ENCODE results near the gene MARK3.
"Not testable (repeated sequence)": the region's sequence is repeated elsewhere in the genome, so short reads cannot be mapped to it uniquely, and the experiment has no call there.

MARK3 gene

DNA sequence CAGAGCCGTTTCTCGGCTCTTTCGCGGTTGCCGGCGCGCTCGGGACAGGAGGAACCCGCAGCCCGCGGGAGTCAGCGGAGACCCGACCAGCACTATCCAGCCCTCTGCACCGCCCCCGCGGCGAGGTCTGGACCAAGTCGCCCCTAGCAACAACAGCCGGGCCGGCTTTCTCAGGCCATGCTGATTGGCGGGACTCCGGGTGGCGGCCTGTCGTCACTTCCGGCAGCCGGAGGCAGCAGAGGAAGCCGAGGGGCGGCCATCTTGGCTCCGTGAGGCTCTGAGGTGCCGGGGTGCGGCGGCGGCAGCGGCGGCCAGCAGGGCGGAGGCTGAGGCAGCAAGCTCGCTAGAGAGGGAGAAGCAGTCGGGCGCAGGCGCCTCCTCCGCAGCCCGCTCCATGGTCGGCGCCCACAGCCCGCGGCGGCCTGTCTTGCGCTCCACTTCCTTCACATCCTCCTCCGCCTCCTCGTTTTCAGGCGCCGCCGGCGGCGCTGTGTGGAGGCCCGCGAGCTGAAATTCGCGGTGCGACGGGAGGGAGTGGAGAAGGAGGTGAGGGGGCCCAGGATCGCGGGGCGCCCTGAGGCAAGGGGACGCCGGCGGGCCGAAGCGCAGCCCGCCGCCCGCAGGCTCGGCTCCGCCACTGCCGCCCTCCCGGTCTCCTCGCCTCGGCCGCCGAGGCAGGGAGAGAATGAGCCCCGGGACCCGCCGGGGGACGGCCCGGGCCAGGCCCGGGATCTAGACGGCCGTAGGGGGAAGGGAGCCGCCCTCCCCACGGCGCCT is at the start of gene MARK3:
TSS of gene MARK3 (plus strand) at position 264 of the 777 bp plus-strand sequence. CDS start 615 bp downstream, outside the sequence.
- DNase-seq: peak; percentile 97

- DNase-seq: no peak
These were observed 49.0 kb upstream of the MARK3 start for GRCh38 chr14:103336191-103336590.

DNA sequence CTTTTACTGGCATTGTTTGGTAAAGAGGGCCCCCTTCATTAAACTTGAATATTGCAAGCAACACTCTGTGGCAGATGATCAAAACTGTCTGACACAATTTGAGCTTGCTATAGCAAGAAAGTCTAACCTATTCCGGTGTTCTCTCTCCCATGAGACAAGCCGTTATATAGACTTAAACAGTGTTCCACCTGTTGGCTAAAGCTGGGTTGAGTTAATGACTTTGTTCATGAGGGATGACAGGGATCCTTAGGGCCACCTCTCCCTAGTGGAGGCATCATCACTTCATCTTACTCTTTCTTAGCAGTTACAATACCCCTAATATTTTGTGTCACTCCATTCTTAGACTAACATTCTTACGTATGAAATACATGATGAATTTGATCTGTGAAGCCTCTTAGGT is 47.4 kb upstream of the MARK3 start:
- no peak for DNase-seq

DNA sequence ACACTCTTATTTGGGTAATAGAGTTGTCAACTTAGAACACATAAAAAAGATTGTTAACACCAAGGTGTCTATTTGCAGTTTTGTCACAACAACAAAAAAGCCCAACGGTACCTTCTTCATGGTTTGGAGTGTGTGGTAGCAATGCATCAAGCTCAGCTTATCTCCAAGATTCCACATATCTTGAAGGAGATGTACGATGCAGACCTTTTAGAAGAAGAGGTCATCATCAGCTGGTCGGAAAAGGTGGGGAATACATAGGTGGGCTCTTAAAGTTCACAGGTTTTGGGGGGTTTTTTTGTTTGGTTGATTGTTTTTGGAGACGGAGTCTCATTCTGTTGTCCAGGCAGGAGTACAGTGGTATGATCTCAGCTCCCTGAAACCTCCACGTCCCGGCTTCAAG is 45.7 kb upstream of the MARK3 start:
- no peak for DNase-seq

GRCh38 chr14:103340480-103341212 is 44.6 kb upstream of the MARK3 start:
- no peak for DNase-seq

DNA sequence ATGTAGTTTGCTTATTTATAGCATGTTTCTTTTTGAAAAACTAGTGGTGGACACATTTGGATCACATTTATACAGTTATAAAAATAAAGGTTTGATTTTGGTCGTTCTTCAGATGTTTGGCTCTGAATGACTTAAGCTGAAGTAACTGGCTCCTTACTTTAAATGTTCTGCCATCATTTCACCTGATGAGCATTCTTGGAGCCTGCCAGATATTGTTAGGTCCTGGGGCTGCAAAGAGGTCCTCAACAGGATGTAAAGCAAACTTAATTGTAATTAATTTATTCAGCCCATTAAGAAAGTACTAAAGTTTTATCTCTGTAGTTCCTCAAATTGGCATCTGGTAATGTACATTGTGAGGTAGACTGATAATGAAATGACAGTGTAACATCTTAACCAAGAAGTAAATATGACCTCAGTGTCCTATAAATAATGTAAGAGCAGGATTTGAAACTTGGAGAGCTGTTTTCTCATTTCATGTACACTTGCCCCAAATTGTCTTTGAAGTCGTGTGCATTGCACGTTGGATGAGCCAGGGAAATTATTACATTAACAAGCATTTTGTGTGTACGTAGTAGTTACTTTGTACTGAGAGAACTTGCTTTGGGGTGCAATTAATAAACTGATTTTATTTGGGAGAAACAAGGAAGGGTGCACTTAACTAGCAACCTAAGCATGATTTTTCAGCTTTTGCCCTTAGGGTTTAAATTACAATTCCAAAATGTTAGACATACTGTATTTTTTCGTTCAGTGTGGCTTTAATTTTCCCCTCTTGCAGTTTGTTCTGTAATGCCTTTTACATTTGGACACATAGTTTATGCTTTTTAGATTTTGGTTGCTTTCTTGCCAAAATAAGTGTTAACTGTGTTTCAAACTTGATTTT is 43.7 kb upstream of the MARK3 start:
- DNase-seq: no peak

DNA sequence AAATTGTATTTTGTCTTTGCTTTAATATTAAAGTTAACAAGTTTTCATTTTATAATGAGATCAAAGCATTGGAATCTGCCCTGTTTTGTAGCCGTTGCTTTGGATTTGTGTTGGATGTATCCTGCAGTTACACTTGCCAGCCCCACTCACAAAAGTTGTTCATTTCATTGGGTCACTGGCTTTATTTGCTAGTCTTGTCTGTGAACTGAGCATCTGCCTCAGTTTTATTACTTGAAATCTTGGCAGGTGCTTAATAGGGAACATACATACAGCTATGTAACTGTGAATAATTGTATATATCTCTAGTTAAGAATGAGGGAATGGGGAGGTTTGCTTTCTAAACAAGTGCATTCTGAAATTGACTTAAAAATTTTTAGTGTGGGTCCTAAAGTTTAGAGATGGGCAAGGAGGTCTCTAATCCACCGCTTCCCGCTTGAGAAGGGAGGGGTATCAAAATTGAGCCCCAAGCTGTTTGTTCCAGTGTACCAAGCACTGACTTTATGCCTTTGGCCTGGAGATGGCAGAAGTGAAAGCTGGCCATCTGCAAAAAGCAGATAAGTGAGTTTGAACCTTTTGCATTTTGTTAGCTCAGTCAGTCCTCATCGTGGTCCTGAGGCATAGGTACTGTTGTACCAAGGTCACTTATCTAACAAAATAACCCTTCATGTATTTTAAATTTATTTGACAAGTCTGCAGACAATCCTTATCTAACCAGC is 41.9 kb upstream of the MARK3 start:
- DNase-seq: no peak

DNA sequence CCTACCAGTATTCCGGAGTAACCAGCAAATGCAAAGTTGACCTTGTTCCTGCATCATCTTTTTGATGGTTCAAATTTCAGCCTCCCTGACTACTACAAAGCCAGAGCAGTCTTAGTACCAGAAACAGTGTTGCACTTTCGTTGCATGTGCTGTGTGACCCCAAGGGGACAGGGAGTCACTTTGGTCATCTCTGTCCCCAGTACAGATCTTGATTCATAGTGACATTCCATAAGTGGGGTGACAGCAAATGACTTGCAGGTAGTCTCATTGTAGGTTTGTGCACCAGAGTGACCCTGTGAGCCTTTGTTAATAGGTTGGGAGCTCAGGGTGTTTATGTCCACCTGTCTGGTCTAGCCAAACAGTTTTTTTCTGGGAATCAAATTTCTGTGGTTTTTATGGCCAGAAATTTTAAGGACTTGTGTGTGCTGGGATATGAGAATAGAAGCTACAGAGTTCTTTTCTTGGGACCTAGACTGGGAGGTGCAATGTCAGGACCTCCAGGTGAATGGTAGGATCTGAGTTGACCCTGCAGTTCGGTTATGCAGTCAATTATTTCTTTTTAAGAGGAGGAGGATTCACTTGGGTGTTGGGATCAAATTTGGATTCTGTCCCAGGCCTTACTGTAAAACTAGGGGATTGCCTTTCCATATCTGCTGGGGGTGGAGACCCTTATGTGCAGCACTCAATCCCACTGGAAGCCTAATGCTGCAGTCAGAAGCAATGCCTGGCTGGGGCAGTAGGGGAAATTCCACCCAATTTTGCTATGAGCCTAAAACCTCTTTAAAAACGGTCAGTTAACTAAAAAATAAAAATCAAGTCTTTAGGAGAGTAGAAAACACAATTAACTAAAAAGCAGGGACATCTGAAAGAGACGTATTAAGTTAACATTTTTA is 41.1 kb upstream of the MARK3 start:
- DNase-seq: no peak

DNA sequence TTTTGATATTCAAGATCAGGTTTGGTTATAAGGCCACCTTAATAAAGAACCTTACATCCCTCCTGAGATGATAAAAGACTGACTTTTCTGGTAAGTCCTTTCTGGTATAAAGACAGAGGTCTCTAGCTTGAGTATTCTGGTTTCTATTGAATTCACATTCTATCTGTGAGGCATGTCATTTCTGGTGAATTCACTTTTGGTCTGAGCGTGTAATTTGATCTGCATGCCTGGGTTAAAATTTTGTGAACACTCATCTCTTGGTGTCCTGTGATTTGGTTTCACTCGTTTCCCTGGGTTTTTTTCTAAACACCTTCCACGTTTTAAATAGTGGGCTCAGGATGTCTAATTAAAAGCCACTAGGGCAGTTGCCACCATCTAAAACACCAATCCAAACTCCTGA is 38.9 kb upstream of the MARK3 start:
- no peak for DNase-seq

GRCh38 chr14:103347091-103347815 is 38.0 kb upstream of the MARK3 start:
- no peak for DNase-seq

DNA sequence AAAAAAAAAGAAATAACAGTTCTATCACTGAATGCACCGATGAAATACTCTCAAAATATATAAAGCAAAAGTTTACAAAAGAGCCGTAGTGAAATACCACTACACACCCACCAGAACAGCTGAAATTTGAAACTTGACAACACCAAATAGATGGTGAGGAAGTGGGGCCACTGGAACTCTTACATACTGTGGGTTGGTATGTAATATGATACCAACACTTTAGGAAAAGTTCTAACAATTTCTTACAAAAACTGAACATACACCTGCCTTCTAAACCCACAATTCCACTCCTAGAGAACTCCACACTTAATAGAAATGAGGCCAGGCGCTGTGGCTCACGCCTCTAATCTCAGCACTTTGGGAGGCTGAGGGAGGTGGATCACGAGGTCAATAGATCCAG is 37.1 kb upstream of the MARK3 start:
- DNase-seq: no peak

- DNase-seq: no peak
These were observed 35.2 kb upstream of the MARK3 start for GRCh38 chr14:103349982-103350381.

GRCh38 chr14:103353362-103353761 is 31.9 kb upstream of the MARK3 start:
- DNase-seq: no peak

DNA sequence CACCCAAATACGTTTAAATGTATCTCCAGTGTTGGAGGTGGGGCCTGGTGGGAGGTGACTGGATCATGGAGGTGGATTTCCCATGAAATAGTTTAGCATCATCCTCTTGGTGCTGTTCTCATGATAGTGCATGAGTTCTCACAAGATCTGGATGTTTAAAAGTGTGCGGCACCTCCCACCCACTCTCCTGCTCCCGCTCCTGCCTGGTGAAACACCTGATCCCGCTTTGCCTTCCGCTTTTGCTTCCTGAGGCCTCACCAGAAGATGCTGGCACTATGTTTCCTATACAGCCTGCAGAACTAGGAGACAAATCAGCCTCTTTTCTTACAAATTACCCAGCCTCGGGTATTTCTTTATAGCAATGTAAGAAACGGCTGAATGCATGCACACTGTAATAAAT is 31.1 kb upstream of the MARK3 start:
- DNase-seq: no peak

GRCh38 chr14:103356024-103356682 is 29.1 kb upstream of the MARK3 start:
- no peak for DNase-seq

GRCh38 chr14:103357552-103357951 is 27.7 kb upstream of the MARK3 start:
- DNase-seq: not testable (repeated sequence)

GRCh38 chr14:103360548-103360947 is 24.7 kb upstream of the MARK3 start:
- no peak for DNase-seq

GRCh38 chr14:103361867-103362266 is 23.3 kb upstream of the MARK3 start:
- no peak for DNase-seq

DNA sequence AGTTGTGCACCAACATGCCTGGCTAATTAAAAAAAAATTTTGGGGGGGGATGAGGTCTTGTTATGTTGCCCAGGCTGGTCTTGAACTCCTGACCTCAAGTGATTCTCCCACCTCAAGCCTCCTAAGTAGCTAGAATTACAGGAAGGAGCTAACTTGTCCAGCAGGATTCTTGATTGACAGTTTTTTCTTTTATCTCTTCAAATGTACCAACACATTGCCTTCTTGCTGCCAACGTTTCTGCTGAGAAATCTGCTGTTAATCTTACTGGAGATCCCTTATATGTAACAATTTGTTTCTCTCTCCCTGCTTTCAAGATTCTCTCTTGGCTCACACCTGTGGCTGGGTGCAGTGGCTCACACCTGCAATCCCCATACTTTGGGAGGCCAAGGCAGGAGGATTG is 22.4 kb upstream of the MARK3 start:
- no peak for DNase-seq

DNA sequence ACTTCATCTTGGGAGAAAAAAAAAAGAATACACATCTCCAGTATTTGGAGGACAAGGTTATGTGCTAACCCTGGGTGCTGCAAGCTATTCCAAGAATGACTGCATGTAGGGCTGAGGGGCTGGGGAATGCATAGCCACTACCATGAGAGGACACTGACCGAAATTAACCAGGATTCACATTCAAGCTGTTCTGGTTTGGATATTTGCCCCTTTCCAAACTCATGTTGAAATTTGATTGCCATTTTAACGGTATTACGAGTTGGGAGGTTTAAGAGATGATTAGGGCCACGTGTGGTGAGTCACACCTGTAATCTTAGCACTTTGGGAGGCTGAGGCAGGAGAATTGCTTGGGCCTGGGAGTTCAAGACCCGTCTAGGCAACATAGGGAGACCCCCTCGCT is 18.5 kb upstream of the MARK3 start:
- DNase-seq: no peak

Data from activated CD8-positive, alpha-beta memory T cell treated with anti-CD3 and anti-CD28 coated beads for 24 hours (primary cell).